Transverse colon (tissue), 4 donors: ENCODE data around the gene AK3. TPM values are rescaled to one million over a fixed set of nuclear protein-coding genes. Genes with fewer than 3 reads are reported as not detected.
"Not testable (repeated sequence)": the region's sequence is repeated elsewhere in the genome, so short reads cannot be mapped to it uniquely, and the experiment has no call there.

Experiments
- DNase-seq: peaks from one replicate; pipeline ENCODE4 v3.0.0-alpha.2; 2019
- H3K27ac ChIP-seq, 4 donors: fragments of 200-600 bp; sonication (generic); 2 replicates each; pipeline ENCODE4 v1.5.1; 2016 to 2018; ENCODE audit warnings: inconsistent platforms in 4 of 4
- H3K27me3 ChIP-seq: fragments of 200-600 bp; sonication (generic); 2 replicates; pipeline ENCODE4 v1.5.1; 2017; ENCODE audit warnings: inconsistent platforms
- H3K36me3 ChIP-seq, 4 donors: fragments of 200-600 bp; sonication (generic); 2 replicates each; pipeline ENCODE4 v1.5.1; 2017 to 2019; ENCODE audit warnings: inconsistent platforms in 4 of 4
- H3K4me1 ChIP-seq, 4 donors: fragments of 200-600 bp; sonication (generic); 2 replicates each; pipeline ENCODE4 v1.5.1; 2017 to 2020; ENCODE audit warnings: inconsistent platforms in 4 of 4
- H3K4me3 ChIP-seq, 4 donors: fragments of 200-600 bp; sonication (generic); 1 replicate in 1 of 4; 2 replicates in 3 of 4; pipeline versions ENCODE4 v1.5.1 to v1.6.1; 2017 to 2019; ENCODE audit warnings: inconsistent platforms in 4 of 4
- H3K9me3 ChIP-seq, 2 donors: fragments of 200-600 bp; sonication (generic); 2 replicates each; pipeline ENCODE4 v1.5.1; 2017 to 2019; ENCODE audit warnings: inconsistent platforms in 2 of 2
- CTCF ChIP-seq, 5 experiments: fragments of 200-600 bp in 3 of 5; fragments of 450-650 bp in 2 of 5; sonication (generic) in 3 of 5; IDR thresholded peaks; 1 replicate in 2 of 5; 2 replicates in 3 of 5; pipeline ENCODE4 v1.5.1; 2016 to 2017; ENCODE audit warnings: antibody characterized with exemption in 5 of 5, inconsistent platforms in 3 of 5, mild to moderate bottlenecking in 2 of 5, moderate library complexity in 1 of 5
- EP300 ChIP-seq: sonication (generic); formaldehyde crosslinking; IDR thresholded peaks from one replicate; pipeline ENCODE4 v1.6.1; 2017; ENCODE audit warnings: antibody characterized with exemption, low read depth
- POLR2A ChIP-seq: fragments of 450-650 bp; IDR thresholded peaks from one replicate; pipeline ENCODE4 v1.6.1; 2016; ENCODE audit warnings: antibody characterized with exemption, mild to moderate bottlenecking, moderate library complexity
- POLR2AphosphoS5 ChIP-seq, 3 donors: sonication (generic); formaldehyde crosslinking; IDR thresholded peaks; one replicate each; pipeline ENCODE4 v1.6.1; 2016; ENCODE audit warnings: antibody characterized with exemption in 3 of 3
- WGBS, 2 donors: methylation state at CpG; one replicate each; pipeline ENCODE4 v1.1.5; 2018; ENCODE audit warnings: low coverage in 1 of 2; 5-methylcytosine and 5-hydroxymethylcytosine counted together
- in situ Hi-C, 4 donors: fragments of 200-750 bp; cut with MboI; loops; one replicate each; pipeline versions ENCODE4 v1.15.0 to v1.15.1; 2017; ENCODE audit warnings: low sequenced_read_pairs in 3 of 4, low pct_ligation_motif_present in 1 of 4, low pct_unique_long_range_greater_than_20kb in 1 of 4
- intact Hi-C: fragments of 100-400 bp; cut with DNase I; formaldehyde crosslinking; loops from one replicate; pipeline ENCODE4 v1.15.1; 2023; ENCODE audit warnings: low total_unique reads
- total RNA-seq, 4 donors: library from RNA; depleted of rRNA; stranded (reverse); fragments of >200 nt; gene quantifications; one replicate each; pipeline ENCODE4 v1.1.0, GENCODE V29; 2016

The AK3 gene
- total RNA-seq, 4 donors from 2014 or later, result 25.9 to 121 (median 82.3) TPM

- WGBS, 2 donors, result 77% methylated on average over 3 of the region's 3 CpGs; no CpG with 5 or more reads in 1 of the 2 donors
- in situ Hi-C loops (loop anchor here (10.0 to 25.0 kb wide), 5 partner anchors 225 to 827 kb away; partner anchors contain the start of genes PLGRKT (in 3 of the 4), JAK2 (in 2 of the 4) and INSL6 (in 1 of the 4)), intact Hi-C loops (loop anchor here (5.0 kb wide), 1 partner anchor 227 kb away; the partner anchor contains the start of gene JAK2)
- TF ChIP-seq POLR2AphosphoS5 (IDR thresholded peaks at IDR 0.05), result no peak
- TF ChIP-seq EP300, result no peak
- TF ChIP-seq POLR2A, result no peak
- TF ChIP-seq CTCF (IDR thresholded peaks at IDR 0.05), result no peak
- DNase-seq, result no peak
- peaks cover 0 to 20% (median 4%) of the 10 kb centered on the region in 4 donors for H3K4me1 ChIP-seq
- no peak overlapping the region for H3K4me3 ChIP-seq
- no peaks in the 10 kb centered on the region for H3K27me3 ChIP-seq
- no peaks in the 10 kb centered on the region for H3K9me3 ChIP-seq
- no peaks in the 10 kb centered on the region for H3K36me3 ChIP-seq
- H3K27ac ChIP-seq, result no peak overlapping the region
Observed at GRCh38 chr9:4760122-4760521, 19.1 kb upstream of the AK3 start.

GRCh38 chr9:4756420-4756819 lies 15.4 kb upstream of the AK3 start:
- WGBS, 2 donors, result 64 to 82% methylated on average over 3 to 4 of the region's 4 CpGs
- in situ Hi-C loops (loop anchor here (10.0 to 25.0 kb wide), 6 partner anchors 228 to 838 kb away; partner anchors contain the start of genes JAK2 (in 3 of the 4), PLGRKT (in 3 of the 4) and INSL6 (in 1 of the 4)), intact Hi-C loops (no loop called here)
- no peak for TF ChIP-seq POLR2A
- no peak for TF ChIP-seq EP300
- no peak for TF ChIP-seq POLR2AphosphoS5 (IDR thresholded peaks at IDR 0.05)
- TF ChIP-seq CTCF (IDR thresholded peaks at IDR 0.05), result no peak
- H3K4me3 ChIP-seq, result no peak overlapping the region
- H3K27me3 ChIP-seq, result no peaks in the 10 kb centered on the region
- no peaks in the 10 kb centered on the region for H3K9me3 ChIP-seq
- H3K27ac ChIP-seq, result no peak overlapping the region
- no peaks in the 10 kb centered on the region for H3K36me3 ChIP-seq
- no peak for DNase-seq
- H3K4me1 ChIP-seq, result peaks cover 0 to 11% (median 0%) of the 10 kb centered on the region in 4 donors

GRCh38 chr9:4755026-4755609 lies 14.1 kb upstream of the AK3 start:
- in situ Hi-C loops (loop anchor here (10.0 to 25.0 kb wide), 6 partner anchors 230 to 840 kb away; partner anchors contain the start of genes JAK2 (in 3 of the 4), PLGRKT (in 3 of the 4) and INSL6 (in 1 of the 4)), intact Hi-C loops (no loop called here)
- no peak for TF ChIP-seq CTCF (IDR thresholded peaks at IDR 0.05)
- no peak for TF ChIP-seq POLR2A
- TF ChIP-seq EP300, result no peak
- TF ChIP-seq POLR2AphosphoS5 (IDR thresholded peaks at IDR 0.05), result no peak
- no peaks in the 10 kb centered on the region for H3K9me3 ChIP-seq
- H3K27me3 ChIP-seq, result no peaks in the 10 kb centered on the region
- no peaks in the 10 kb centered on the region for H3K36me3 ChIP-seq
- no peak overlapping the region for H3K27ac ChIP-seq
- H3K4me3 ChIP-seq, result no peak overlapping the region
- no peak for DNase-seq
- H3K4me1 ChIP-seq, result peaks cover 0 to 11% (median 0%) of the 10 kb centered on the region in 4 donors
- 63 to 85% methylated on average over 3 to 5 of the region's 5 CpGs for WGBS, 2 donors

GRCh38 chr9:4754530-4754929 lies 13.5 kb upstream of the AK3 start:
- peaks cover 0 to 11% (median 0%) of the 10 kb centered on the region in 4 donors for H3K4me1 ChIP-seq
- in situ Hi-C loops, result loop anchor here (10.0 to 25.0 kb wide), 6 partner anchors 230 to 840 kb away; partner anchors contain the start of genes JAK2 (in 3 of the 4), PLGRKT (in 3 of the 4) and INSL6 (in 1 of the 4)
- H3K9me3 ChIP-seq, DNase-seq, H3K36me3 ChIP-seq, H3K27me3 ChIP-seq, H3K4me3 ChIP-seq, intact Hi-C loops, H3K27ac ChIP-seq: not testable (repeated sequence)
